CD14-positive monocyte (primary cell): ENCODE data around the gene ZC3H10. TPM values are rescaled to one million over a fixed set of nuclear protein-coding genes. Genes with fewer than 3 reads are reported as not detected.

Experiments used
- DNase-seq, 3 donors: peaks; one replicate each; pipeline ENCODE4 v3.0.0-alpha.2; 2011 to 2022
- H2AFZ ChIP-seq: 2 replicates; pipeline ENCODE4 v1.6.0; 2012; ENCODE audit warnings: mild to moderate bottlenecking, low read depth, low read length, inconsistent platforms; ENCODE audit not compliant: insufficient read depth, poor library complexity, severe bottlenecking
- H3K27ac ChIP-seq, 2 donors: 1 replicate in 1 of 2; 2 replicates in 1 of 2; pipeline ENCODE4 v1.5.1; 2012 to 2013; ENCODE audit warnings: low read length in 2 of 2, control low read depth in 1 of 2, inconsistent platforms in 1 of 2, low read depth in 1 of 2, mild to moderate bottlenecking in 1 of 2
- H3K27me3 ChIP-seq, 2 donors: one replicate each; pipeline versions ENCODE4 v1.6.0 to v1.6.1; 2011 to 2013; ENCODE audit warnings: low read length in 2 of 2; ENCODE audit not compliant: control insufficient read depth in 2 of 2, insufficient read depth in 2 of 2
- H3K36me3 ChIP-seq, 2 donors: replicated peaks in 1 of 2; 1 replicate in 1 of 2; 2 replicates in 1 of 2; pipeline versions ENCODE4 v1.5.1 to v1.6.1; 2012 to 2013; ENCODE audit warnings: low read length in 2 of 2, control low read depth in 1 of 2, inconsistent platforms in 1 of 2, mild to moderate bottlenecking in 1 of 2; ENCODE audit not compliant: insufficient read depth in 2 of 2, control insufficient read depth in 1 of 2
- H3K4me1 ChIP-seq, 2 donors: 1 replicate in 1 of 2; 2 replicates in 1 of 2; pipeline versions ENCODE4 v1.5.1 to v1.6.1; 2012 to 2013; ENCODE audit warnings: low read length in 2 of 2, control low read depth in 1 of 2, inconsistent platforms in 1 of 2, mild to moderate bottlenecking in 1 of 2, moderate library complexity in 1 of 2; ENCODE audit not compliant: insufficient read depth in 2 of 2, control insufficient read depth in 1 of 2
- H3K4me2 ChIP-seq: replicated peaks from 2 replicates; pipeline ENCODE3; 2012; ENCODE audit warnings: low read length, moderate library complexity, mild to moderate bottlenecking; ENCODE audit not compliant: poor library complexity, severe bottlenecking; ENCODE audit errors: extremely low read depth
- H3K4me3 ChIP-seq, 3 experiments: fragments of 200-600 bp in 1 of 3; sonication (generic) in 1 of 3; replicated peaks in 1 of 3; 1 replicate in 2 of 3; 2 replicates in 1 of 3; pipeline ENCODE4 v1.5.1; 2011 to 2013; ENCODE audit warnings: low read length in 3 of 3, mild to moderate bottlenecking in 3 of 3, control low read depth in 2 of 3, low read depth in 2 of 3, inconsistent platforms in 1 of 3, moderate library complexity in 1 of 3
- H3K79me2 ChIP-seq: 2 replicates; pipeline ENCODE4 v1.6.0; 2012; ENCODE audit warnings: mild to moderate bottlenecking, control low read depth, inconsistent platforms, low read length, moderate library complexity; ENCODE audit not compliant: insufficient read depth
- H3K9ac ChIP-seq: 2 replicates; pipeline ENCODE4 v1.6.0; 2017; ENCODE audit warnings: low read length, mild to moderate bottlenecking; ENCODE audit not compliant: insufficient read depth, poor library complexity, severe bottlenecking
- H3K9me3 ChIP-seq, 2 donors: replicated peaks in 1 of 2; 1 replicate in 1 of 2; 2 replicates in 1 of 2; pipeline versions ENCODE4 v1.5.1 to v1.6.1; 2012 to 2013; ENCODE audit warnings: low read length in 2 of 2, control low read depth in 1 of 2; ENCODE audit not compliant: control insufficient read depth in 1 of 2, insufficient read depth in 1 of 2
- H4K20me1 ChIP-seq: 2 replicates; pipeline ENCODE4 v1.6.0; 2012; ENCODE audit warnings: mild to moderate bottlenecking, low read length, control low read depth, moderate library complexity; ENCODE audit not compliant: insufficient read depth
- H3K27ac Mint-ChIP-seq, 7 donors: one replicate each; pipeline ENCODE4 v1.8.0; 2020; ENCODE audit warnings: mild to moderate bottlenecking in 7 of 7, mixed read lengths in 7 of 7, moderate library complexity in 6 of 7, inconsistent platforms in 2 of 7
- H3K27me3 Mint-ChIP-seq, 3 donors: one replicate each; pipeline ENCODE4 v1.8.0; 2021 to 2022; ENCODE audit warnings: low read depth in 3 of 3, mild to moderate bottlenecking in 3 of 3, mixed read lengths in 3 of 3, moderate library complexity in 3 of 3, inconsistent platforms in 1 of 3
- H3K36me3 Mint-ChIP-seq, 2 donors: one replicate each; pipeline ENCODE4 v1.8.0; 2020; ENCODE audit warnings: mixed read lengths in 2 of 2, inconsistent platforms in 1 of 2, mild to moderate bottlenecking in 1 of 2
- H3K4me1 Mint-ChIP-seq: one replicate; pipeline ENCODE4 v1.8.0; 2020; ENCODE audit warnings: mild to moderate bottlenecking, mixed read lengths
- H3K4me3 Mint-ChIP-seq, 2 donors: one replicate each; pipeline ENCODE4 v1.8.0; 2020; ENCODE audit warnings: mild to moderate bottlenecking in 2 of 2, mixed read lengths in 2 of 2, moderate library complexity in 1 of 2
- H3K9me3 Mint-ChIP-seq, 7 donors: one replicate each; pipeline ENCODE4 v1.8.0; 2020 to 2022; ENCODE audit warnings: mixed read lengths in 7 of 7, mild to moderate bottlenecking in 6 of 7, moderate library complexity in 6 of 7, inconsistent platforms in 2 of 7
- WGBS: methylation state at CpG from one replicate; pipeline ENCODE4 v1.1.5; 2013; ENCODE audit warnings: missing lambda C conversion rate; ENCODE audit not compliant: insufficient coverage; 5-methylcytosine and 5-hydroxymethylcytosine counted together
- intact Hi-C, 2 donors: fragments of 100-400 bp; cut with micrococcal nuclease; formaldehyde crosslinking; loops; one replicate each; pipeline versions ENCODE4 v1.15.0 to v1.15.1; 2023
- polyA plus RNA-seq, 3 donors: library from polyadenylated mRNA; depleted of rRNA in 1 of 3; unstranded in 2 of 3; stranded (reverse) in 1 of 3; fragments of 300-500 nt in 2 of 3; fragments of >200 nt in 1 of 3; fragmentation: Illumina TruSeq in 2 of 3; gene quantifications; 1 replicate in 2 of 3; 2 replicates in 1 of 3; pipeline ENCODE4 v1.2.3, GENCODE V29; 2012 to 2021
- TF ChIP-seq, protein P1 (sequence below): fragments of 200-600 bp; IDR thresholded peaks from one replicate; pipeline ENCODE4 v1.8.0; 2022; ENCODE audit warnings: antibody characterized with exemption, mild to moderate bottlenecking

The ZC3H10 gene
- polyA plus RNA-seq, 3 donors = 1.7 to 3.1 (median 1.8) TPM

DNA sequence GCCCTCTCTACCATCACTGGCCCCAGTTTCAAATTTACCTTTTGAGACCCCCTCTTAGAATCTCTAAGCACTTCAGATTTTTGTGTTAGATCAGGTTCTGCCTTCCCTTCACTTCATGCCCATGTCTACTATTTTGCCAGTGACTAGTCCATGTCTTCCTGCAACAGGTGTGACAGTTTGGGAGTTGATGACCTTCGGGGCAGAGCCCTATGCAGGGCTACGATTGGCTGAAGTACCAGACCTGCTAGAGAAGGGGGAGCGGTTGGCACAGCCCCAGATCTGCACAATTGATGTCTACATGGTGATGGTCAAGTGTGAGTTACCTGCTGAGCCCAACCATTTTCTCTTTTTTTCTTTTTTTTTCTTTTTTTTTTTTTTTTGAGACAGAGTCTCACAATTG lies 19.5 kb upstream of the ZC3H10 start:
- no peak overlapping the region for H3K4me3 Mint-ChIP-seq

DNA sequence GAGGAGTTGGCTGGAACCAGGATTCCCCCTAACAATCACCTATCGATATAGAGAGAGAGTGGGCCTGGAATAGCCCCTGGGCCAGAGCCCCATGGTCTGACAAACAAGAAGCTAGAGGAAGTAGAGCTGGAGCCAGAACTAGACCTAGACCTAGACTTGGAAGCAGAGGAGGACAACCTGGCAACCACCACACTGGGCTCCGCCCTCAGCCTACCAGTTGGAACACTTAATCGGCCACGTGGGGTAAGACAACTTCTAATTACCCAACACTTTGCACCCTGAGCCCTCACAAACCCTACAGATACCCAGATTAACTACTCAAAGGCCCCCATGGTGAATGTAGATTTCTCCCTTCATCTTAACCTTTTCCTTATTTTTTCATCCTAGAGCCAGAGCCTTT lies 18.3 kb upstream of the ZC3H10 start:
- TF ChIP-seq, protein P1, sequence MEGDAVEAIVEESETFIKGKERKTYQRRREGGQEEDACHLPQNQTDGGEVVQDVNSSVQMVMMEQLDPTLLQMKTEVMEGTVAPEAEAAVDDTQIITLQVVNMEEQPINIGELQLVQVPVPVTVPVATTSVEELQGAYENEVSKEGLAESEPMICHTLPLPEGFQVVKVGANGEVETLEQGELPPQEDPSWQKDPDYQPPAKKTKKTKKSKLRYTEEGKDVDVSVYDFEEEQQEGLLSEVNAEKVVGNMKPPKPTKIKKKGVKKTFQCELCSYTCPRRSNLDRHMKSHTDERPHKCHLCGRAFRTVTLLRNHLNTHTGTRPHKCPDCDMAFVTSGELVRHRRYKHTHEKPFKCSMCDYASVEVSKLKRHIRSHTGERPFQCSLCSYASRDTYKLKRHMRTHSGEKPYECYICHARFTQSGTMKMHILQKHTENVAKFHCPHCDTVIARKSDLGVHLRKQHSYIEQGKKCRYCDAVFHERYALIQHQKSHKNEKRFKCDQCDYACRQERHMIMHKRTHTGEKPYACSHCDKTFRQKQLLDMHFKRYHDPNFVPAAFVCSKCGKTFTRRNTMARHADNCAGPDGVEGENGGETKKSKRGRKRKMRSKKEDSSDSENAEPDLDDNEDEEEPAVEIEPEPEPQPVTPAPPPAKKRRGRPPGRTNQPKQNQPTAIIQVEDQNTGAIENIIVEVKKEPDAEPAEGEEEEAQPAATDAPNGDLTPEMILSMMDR = no peak
- H4K20me1 ChIP-seq = no peaks in the 10 kb centered on the region

More for the DNA sequence above, 19.5 kb upstream of the ZC3H10 start:
- 100% methylated on average over 2 of the region's 3 CpGs for WGBS
- H3K36me3 ChIP-seq = no peaks in the 10 kb centered on the region
- no peaks in the 10 kb centered on the region for H3K9me3 ChIP-seq
- no peak overlapping the region for H2AFZ ChIP-seq
- no peak overlapping the region for H3K4me3 ChIP-seq
- H4K20me1 ChIP-seq = no peaks in the 10 kb centered on the region
- H3K79me2 ChIP-seq = no peaks in the 10 kb centered on the region
- Mint-ChIP-seq H3K9me3 (peaks cover 0 to 1% (median 0%) of the 10 kb centered on the region in 7 donors), H3K27me3 (peaks cover 13 to 26% (median 17%) of the 10 kb centered on the region in 3 donors), H3K27ac (no peak overlapping the region), H3K4me1 (peaks cover 6% of the 10 kb centered on the region), H3K36me3 (no peaks in the 10 kb centered on the region)
- TF ChIP-seq, protein P1 = no peak
- H3K9ac ChIP-seq = no peak overlapping the region
- peaks cover 3 to 4% of the 10 kb centered on the region in 2 donors for H3K4me1 ChIP-seq
- peaks cover 0 to 5% of the 10 kb centered on the region in 2 donors for H3K27me3 ChIP-seq
- intact Hi-C loops = no loop called here
- H3K27ac ChIP-seq = no peak overlapping the region
- H3K4me2 ChIP-seq = no peak overlapping the region
- DNase-seq = no peak

More for the DNA sequence above, 18.3 kb upstream of the ZC3H10 start:
- peaks cover 11% of the 10 kb centered on the region for H3K4me1 Mint-ChIP-seq
- Histone ChIP-seq H3K4me3 (no peak overlapping the region), H3K27me3 (peaks cover 0 to 5% of the 10 kb centered on the region in 2 donors), H3K4me1 (peaks cover 7 to 9% of the 10 kb centered on the region in 2 donors), H3K9me3 (no peaks in the 10 kb centered on the region), H3K79me2 (peaks cover 4% of the 10 kb centered on the region), H2AFZ (no peak overlapping the region), H3K27ac (no peak overlapping the region), H3K36me3 (no peaks in the 10 kb centered on the region), H3K4me2 (no peak overlapping the region), H3K9ac (no peak overlapping the region)
- peaks cover 0 to 1% (median 0%) of the 10 kb centered on the region in 7 donors for H3K9me3 Mint-ChIP-seq
- DNase-seq = no peak
- WGBS = 94% methylated on average over 3 of the region's 4 CpGs
- peaks cover 10 to 23% (median 17%) of the 10 kb centered on the region in 3 donors for H3K27me3 Mint-ChIP-seq
- H3K36me3 Mint-ChIP-seq = no peaks in the 10 kb centered on the region
- H3K4me3 Mint-ChIP-seq = no peak overlapping the region
- intact Hi-C loops = loop anchor here in 1 of 2 donors (5.0 to 10.0 kb wide), 2 partner anchors 57 to 105 kb away; partner anchors contain the start of genes RPS26 and SUOX
- peak overlapping the region in 1 of 7 donors; percentile 68 for H3K27ac Mint-ChIP-seq
